Uterus (tissue), 2 donors: ENCODE data around the gene LINS1.

Experiments
- POLR2A ChIP-seq, 2 donors: fragments of 450-650 bp; IDR thresholded peaks; one replicate each; pipeline ENCODE4 v1.6.1; 2016; ENCODE audit warnings: antibody characterized with exemption in 2 of 2, mild to moderate bottlenecking in 1 of 2, moderate library complexity in 1 of 2
- TF ChIP-seq, protein P1 (sequence below), 4 experiments: fragments of 200-600 bp in 2 of 4; fragments of 450-650 bp in 2 of 4; sonication (generic) in 2 of 4; IDR thresholded peaks; one replicate each; pipeline ENCODE4 v1.5.1; 2016 to 2019; ENCODE audit warnings: antibody characterized with exemption in 4 of 4, mild to moderate bottlenecking in 2 of 4, moderate library complexity in 1 of 4

GRCh38 chr15:100542290-100542689 lies 59.7 kb downstream of the LINS1 start:
- TF ChIP-seq POLR2A (IDR thresholded peaks at IDR 0.05), result no peak
- TF ChIP-seq, protein P1, sequence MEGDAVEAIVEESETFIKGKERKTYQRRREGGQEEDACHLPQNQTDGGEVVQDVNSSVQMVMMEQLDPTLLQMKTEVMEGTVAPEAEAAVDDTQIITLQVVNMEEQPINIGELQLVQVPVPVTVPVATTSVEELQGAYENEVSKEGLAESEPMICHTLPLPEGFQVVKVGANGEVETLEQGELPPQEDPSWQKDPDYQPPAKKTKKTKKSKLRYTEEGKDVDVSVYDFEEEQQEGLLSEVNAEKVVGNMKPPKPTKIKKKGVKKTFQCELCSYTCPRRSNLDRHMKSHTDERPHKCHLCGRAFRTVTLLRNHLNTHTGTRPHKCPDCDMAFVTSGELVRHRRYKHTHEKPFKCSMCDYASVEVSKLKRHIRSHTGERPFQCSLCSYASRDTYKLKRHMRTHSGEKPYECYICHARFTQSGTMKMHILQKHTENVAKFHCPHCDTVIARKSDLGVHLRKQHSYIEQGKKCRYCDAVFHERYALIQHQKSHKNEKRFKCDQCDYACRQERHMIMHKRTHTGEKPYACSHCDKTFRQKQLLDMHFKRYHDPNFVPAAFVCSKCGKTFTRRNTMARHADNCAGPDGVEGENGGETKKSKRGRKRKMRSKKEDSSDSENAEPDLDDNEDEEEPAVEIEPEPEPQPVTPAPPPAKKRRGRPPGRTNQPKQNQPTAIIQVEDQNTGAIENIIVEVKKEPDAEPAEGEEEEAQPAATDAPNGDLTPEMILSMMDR (IDR thresholded peaks at IDR 0.05), result no peak
